Measurements from ENCODE around the gene PTAR1.
"Not testable (repeated sequence)": the region's sequence is repeated elsewhere in the genome, so short reads cannot be mapped to it uniquely, and the experiment has no call there.

The PTAR1 gene

DNA sequence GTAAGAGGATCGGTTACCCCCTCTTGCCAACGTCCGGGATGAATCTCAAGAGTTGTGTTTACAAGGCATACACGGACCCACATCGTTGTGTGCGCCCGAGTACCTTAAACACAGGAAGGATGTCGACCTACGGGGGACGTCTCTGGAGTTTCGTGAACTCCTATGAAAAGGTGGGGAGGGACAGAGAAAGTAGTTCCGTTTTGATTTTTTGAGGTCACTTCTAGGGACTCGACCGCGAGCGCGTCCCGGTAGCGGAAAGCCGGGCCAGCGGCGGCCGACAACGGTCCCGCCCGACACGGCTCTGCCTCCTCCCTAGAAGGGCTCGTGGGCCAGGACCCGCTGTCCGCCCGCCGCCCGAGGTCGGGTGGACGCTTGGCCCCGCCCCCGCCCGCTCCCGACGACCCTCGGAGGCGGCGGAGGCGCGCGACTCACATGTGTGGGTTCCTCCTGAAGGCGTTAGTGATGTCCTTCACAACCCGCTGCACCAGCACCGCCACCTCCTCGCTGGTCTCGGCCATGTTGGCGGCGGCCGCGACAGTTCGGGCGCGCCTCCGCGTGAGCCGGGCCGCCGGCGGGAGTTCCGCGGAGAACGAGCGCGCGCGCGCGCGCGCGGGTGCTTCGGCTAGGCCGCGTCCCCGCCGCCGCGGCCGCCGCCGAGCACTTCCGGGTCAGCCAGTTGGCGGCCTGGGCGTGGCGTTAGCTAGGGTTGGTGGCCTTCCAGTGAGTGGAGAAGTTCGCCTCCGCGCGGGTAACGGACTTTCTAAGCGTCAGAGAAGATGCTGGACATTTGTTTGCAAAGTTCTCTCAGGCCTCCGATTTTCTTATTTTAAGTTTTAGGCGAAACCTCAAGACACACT lies at the start of gene PTAR1:
TSS of gene PTAR1 (minus strand) at position 591 of the 857 bp plus-strand sequence. CDS start at position 518, 73 bp downstream.
- DNase-seq = peak; percentile 83

DNA sequence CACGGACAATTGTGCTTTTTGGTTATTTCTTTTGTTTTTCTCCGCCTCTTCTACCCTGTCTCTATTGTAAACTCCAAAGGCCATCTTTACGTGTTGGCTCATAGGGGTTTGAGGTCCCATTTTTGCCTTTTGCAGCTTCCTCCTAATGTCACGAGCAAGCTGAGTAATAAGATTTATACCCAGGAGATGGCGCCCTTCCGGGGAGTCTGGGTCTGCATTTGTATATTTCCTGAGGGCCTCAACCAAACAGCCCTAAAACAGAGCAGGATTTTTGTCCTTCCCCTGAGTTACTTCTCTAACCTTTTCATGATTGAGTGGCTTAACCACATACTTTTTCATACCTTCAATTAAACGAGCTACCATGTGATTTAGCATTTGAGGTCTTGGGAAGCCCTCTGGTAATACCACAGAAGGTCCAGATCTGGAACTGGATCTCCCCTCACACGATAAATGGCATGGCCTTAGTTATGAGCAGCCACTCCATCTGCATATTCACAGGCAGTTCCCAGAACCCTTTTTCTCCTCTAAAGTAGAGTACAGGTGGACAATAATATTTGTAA lies 49.6 kb upstream of the PTAR1 start:
- DNase-seq = no peak

GRCh38 chr9:69806627-69807026 lies 46.8 kb upstream of the PTAR1 start:
- no peak for DNase-seq

- DNase-seq = no peak
These were observed 46.2 kb upstream of the PTAR1 start for GRCh38 chr9:69805962-69806515.

DNA sequence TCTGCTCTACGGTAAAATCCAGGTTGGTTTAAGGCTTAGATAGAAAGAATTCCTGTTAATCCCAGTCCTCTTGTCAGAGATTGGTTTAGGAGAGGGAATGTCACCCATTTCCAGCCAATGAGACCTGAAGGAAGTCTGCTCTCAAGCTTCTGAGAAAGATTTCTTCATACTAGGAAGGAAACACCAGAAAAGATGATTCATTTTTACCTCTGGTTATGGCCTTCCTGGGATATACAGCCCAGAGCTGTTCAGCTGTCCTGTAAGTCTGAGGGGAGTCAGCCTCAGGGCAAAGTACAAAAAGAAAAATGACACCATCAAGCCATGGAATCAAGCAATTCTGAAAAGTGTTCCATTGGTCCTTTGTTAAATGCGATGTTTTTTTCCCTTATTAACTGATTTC lies 42.2 kb upstream of the PTAR1 start:
- no peak for DNase-seq

DNA sequence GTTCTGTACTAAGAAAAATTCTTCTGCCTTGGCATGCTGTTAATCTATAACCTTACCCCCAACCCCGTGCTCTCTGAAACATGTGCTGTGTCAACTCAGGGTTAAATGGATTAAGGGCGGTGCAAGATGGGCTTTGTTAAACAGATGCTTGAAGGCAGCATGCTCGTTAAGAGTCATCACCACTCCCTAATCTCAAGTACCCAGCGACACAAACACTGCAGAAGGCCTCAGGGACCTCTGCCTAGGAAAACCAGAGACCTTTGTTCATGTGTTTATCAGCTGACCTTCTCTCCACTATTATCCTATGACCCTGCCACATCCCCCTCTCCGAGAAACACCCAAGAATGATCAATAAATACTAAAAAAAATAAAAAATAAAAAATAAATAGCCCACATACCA lies 40.2 kb upstream of the PTAR1 start:
- DNase-seq = not testable (repeated sequence)

DNA sequence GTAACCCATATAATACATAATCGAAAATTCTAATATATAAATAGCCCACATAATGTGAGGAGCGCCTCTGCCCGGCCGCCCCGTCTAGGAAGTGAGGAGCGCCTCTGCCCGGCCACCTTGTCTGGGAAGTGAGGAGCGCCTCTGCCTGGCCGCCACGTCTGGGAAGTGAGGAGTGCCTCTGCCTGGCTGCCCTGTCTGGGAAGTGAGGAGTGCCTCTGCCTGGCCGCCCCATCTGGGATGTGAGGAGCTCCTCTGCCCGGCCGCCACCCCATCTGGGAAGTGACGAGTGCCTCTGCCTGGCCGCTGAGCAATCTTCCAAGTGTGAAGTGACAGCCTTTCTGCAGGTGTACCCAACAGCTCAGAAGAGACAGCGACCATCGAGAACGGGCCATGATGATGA lies 39.7 kb upstream of the PTAR1 start:
- not testable (repeated sequence) for DNase-seq

DNA sequence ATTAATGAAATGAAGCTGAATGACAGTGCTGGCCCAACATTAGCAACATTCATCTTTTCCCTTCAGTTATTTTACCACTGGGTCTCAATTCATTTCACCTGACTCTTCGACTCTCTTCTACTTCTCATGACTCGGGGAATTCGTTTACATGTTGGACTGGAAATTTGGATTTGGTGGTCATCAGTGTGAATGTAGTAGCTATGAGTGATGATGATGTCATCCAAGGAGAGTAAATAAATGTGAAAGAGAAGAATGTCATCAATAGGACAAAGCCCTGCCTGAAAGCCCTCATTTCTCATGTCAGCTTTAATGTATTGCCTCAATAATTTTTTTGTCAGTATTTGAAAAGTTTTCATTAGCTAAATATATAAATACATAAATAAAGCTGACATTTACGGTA lies 38.9 kb upstream of the PTAR1 start:
- DNase-seq = no peak

DNA sequence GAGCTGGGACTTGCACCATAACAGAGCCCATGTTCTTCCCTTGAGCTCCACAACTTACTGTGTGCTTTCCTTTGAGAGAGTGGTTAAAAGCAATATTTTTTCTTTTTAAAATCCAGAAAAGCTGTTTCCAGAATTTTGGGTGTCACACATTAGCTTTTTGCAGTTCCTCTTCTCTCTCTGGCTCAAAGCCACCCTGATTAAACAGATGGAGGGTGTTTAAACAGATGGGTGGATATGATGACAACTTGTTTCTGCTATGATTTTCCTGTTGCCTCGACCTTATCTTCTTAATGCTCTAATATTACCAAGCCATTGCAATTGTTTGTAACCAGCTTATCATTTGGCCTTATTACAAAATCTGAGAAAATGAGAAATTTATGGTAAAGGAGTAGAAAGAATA lies 37.9 kb upstream of the PTAR1 start:
- peak; percentile 6 for DNase-seq

- no peak for DNase-seq
These were observed 34.5 kb upstream of the PTAR1 start for GRCh38 chr9:69794356-69794755.

- no peak for DNase-seq
These were observed 25.9 kb upstream of the PTAR1 start for GRCh38 chr9:69785757-69786156.

DNA sequence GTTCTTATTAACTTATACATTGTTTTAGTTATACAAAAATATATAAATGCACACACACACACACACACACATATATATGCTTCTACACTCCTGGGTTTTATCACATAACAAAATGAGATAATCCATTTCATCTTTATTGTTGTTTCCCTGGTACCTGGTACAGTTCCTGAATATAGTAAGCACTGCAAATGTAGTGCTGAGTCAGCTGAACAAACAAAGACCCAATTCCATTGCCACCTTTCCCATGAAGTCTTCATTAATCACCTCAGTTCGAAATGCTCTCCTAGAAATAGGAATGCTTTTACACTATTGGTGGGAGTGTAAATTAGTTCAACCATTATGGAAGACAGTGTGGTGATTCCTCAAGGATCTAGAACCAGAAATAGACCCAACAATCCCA lies 13.4 kb upstream of the PTAR1 start:
- DNase-seq = no peak

- no peak for DNase-seq
These were observed 12.1 kb upstream of the PTAR1 start for GRCh38 chr9:69771775-69772418.

GRCh38 chr9:69768716-69769115 lies 8.9 kb upstream of the PTAR1 start:
- DNase-seq = no peak

DNA sequence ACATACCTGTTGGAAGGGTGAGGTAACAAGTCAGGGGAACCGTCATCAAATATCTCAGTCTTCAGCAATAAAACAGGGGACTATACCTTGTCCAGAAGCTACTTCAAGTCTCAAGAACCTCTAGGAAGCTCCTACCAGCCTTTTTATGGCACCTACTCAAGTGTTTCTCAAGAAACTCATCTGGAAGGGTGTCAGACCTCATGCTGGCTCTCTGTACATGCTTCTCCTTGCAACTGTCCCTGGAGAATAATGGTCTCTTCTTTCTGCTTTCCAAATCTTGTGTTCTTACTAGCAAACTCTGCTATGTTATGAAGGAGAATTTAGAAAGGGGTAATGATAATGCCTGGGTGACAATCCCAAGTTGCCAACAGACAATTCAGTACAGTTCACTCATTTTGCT lies 8.3 kb upstream of the PTAR1 start:
- no peak for DNase-seq

DNA sequence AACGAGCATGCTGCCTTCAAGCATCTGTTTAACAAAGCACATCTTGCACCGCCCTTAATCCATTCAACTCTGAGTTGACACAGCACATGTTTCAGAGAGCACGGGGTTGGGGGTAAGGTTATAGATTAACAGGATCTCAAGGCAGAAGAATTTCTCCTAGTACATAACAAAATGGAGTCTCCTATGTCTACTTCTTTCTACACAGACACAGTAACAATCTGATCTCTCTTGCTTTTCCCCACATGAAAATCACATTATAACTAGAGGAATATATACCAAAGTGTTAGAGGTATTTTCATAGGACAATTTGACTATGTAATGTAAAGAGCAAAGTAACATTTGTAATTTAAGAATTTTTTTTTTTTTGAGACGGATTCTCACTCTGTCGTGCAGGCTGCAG lies 4.1 kb upstream of the PTAR1 start:
- DNase-seq = not testable (repeated sequence)

DNA sequence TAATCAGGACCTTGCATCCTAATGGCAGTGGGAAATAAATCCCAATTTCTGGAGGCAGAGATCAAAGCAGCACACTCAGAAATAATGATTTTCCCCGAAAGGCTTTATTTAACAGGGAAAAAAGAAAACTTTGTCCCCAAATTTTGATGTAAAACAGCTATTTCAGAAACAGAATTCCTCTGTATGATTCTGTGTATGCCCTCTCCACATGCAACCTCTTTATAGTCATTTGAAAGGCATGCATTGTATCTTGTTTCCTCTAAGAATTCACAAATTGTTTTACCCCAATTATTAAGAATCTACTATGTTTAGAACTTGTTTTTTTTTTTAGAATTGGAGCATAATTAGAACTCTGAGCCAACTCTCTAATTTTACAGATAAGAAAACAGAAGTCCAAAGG lies 2.7 kb upstream of the PTAR1 start:
- no peak for DNase-seq

- no peak for DNase-seq
These were observed 433 bp upstream of the PTAR1 start for GRCh38 chr9:69760278-69760610.

DNA sequence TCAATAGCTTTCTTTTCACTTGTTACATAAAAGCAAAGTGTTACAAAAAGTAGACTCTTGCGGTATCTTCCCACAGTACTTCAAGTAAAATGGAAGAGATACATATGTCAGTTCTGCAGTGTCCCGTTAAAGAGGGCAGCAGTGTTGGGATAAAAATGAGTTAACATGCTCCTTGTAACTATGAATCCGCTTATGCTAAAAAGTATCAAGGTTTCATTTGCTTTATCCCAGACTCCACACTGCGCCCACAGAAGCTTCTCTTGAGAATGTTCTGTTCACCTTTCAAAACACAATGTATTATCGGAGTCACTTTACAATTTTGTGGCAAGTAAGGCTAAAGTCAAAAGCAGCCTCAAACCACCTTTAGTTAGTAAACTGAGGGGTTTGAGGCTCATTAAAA lies 790 bp downstream of the PTAR1 start:
- DNase-seq = no peak

DNA sequence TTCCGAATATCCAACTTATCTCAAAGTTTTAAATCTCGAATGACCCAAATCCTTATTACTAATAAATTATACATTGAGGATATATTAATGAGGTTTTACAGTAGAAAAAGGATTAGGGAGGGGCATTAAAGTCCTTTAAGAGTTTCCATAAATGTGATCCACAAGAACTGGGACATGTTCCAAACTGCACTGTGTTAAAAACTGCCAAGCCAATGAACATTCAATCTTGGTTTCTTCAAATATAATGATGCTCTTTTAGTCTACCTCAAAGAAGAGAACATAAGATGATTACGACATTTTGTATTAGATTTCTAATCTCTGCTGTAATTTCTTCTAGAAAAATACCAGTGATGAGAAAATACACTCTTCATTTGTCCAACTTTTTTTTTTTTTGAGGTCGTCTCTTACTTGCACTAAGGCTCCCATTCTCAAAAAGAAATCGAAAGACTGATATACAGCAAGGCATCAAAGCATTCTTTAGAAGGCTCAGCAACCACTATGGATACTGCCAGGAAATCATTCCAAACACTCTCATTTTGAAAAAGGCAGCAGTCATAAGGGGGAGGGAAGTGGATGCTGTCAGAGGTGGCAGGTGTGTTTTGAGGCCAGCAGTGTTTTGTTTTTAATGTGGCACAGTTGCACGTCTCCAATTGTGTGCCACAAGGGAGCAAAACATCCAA lies 1.7 kb downstream of the PTAR1 start:
- DNase-seq = peak; percentile 8

DNA sequence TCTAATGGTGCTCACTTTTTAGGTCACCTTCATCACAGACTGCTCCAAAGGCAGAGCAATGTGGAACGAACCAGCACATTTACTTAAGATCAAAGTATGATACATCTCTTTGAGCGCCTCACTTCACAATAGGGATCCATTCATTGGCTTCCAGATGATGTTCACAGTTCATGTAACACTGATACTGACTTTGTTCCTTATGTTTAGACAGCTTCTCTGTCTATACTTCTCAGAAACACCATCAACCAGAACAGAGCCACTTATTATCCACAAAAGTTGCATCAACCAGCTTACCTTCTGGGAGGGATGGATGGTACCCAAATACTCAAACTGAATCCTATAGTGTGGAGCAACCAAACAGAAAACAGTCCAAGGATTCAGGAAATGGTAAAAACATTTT lies 4.6 kb downstream of the PTAR1 start:
- no peak for DNase-seq

GRCh38 chr9:69753830-69754229 lies 6.0 kb downstream of the PTAR1 start:
- no peak for DNase-seq

GRCh38 chr9:69750085-69750484 lies 9.7 kb downstream of the PTAR1 start:
- no peak for DNase-seq

All from NCI-H1092 (cell line).